Liver (tissue), 9 donors: ENCODE measurements around the gene ANKS1A. TPM values are rescaled to one million over a fixed set of nuclear protein-coding genes. Genes with fewer than 3 reads are reported as not detected.

ENCODE experiments used
- DNase-seq: peaks from one replicate; pipeline ENCODE4 v3.0.0-alpha.2; 2017; ENCODE audit warnings: low spot score
- H3K27ac ChIP-seq, 2 donors: one replicate each; pipeline ENCODE4 v1.7.0; 2013; ENCODE audit warnings: inconsistent platforms in 2 of 2, low read length in 2 of 2, control low read depth in 1 of 2, low read depth in 1 of 2, mild to moderate bottlenecking in 1 of 2
- H3K27me3 ChIP-seq, 4 donors: one replicate each; pipeline versions ENCODE4 v1.6.1 to v1.7.0; 2013; ENCODE audit warnings: low read length in 3 of 4, inconsistent platforms in 1 of 4, mild to moderate bottlenecking in 1 of 4, moderate library complexity in 1 of 4; ENCODE audit not compliant: control insufficient read depth in 4 of 4, insufficient read depth in 4 of 4
- H3K36me3 ChIP-seq, 4 donors: one replicate each; pipeline versions ENCODE4 v1.6.1 to v1.7.0; 2013; ENCODE audit warnings: low read length in 3 of 4, mild to moderate bottlenecking in 3 of 4, low read depth in 1 of 4, moderate library complexity in 1 of 4; ENCODE audit not compliant: control insufficient read depth in 4 of 4, insufficient read depth in 3 of 4
- H3K4me1 ChIP-seq, 4 donors: one replicate each; pipeline versions ENCODE4 v1.6.1 to v1.7.0; 2013; ENCODE audit warnings: low read length in 3 of 4, mild to moderate bottlenecking in 3 of 4, moderate library complexity in 1 of 4; ENCODE audit not compliant: control insufficient read depth in 4 of 4, insufficient read depth in 4 of 4
- H3K4me3 ChIP-seq, 3 donors: one replicate each; pipeline versions ENCODE4 v1.6.1 to v1.7.0; 2013; ENCODE audit warnings: low read length in 3 of 3, control low read depth in 1 of 3, low read depth in 1 of 3, mild to moderate bottlenecking in 1 of 3
- H3K9ac ChIP-seq, 2 donors: one replicate each; pipeline ENCODE4 v1.7.0; 2013; ENCODE audit warnings: low read length in 2 of 2, mild to moderate bottlenecking in 2 of 2, moderate library complexity in 2 of 2, control low read depth in 1 of 2, low read depth in 1 of 2
- H3K9me3 ChIP-seq, 4 donors: one replicate each; pipeline versions ENCODE4 v1.6.1 to v1.7.0; 2013; ENCODE audit warnings: low read length in 3 of 4; ENCODE audit not compliant: control insufficient read depth in 4 of 4
- EGR1 ChIP-seq, 2 donors: IDR thresholded peaks; 2 replicates each; pipeline ENCODE4 v1.6.1; 2016 to 2018; ENCODE audit warnings: antibody characterized with exemption in 2 of 2, low read depth in 2 of 2
- FOXA1 ChIP-seq: IDR thresholded peaks from 2 replicates; pipeline ENCODE4 v1.6.1; 2016; ENCODE audit warnings: antibody characterized with exemption
- HNF4A ChIP-seq, 2 donors: conservative IDR thresholded peaks; 2 replicates each; pipeline ENCODE4 v1.6.1; 2016; ENCODE audit warnings: antibody characterized with exemption in 2 of 2, mild to moderate bottlenecking in 2 of 2
- JUND ChIP-seq, 2 donors: IDR thresholded peaks; 2 replicates each; pipeline ENCODE4 v1.6.1; 2016; ENCODE audit warnings: antibody characterized with exemption in 2 of 2
- MAX ChIP-seq: IDR thresholded peaks from 2 replicates; pipeline ENCODE4 v1.6.1; 2016; ENCODE audit warnings: antibody characterized with exemption
- NR2F2 ChIP-seq: IDR thresholded peaks from 2 replicates; pipeline ENCODE4 v1.6.1; 2016; ENCODE audit warnings: antibody characterized with exemption
- RAD21 ChIP-seq, 2 donors: IDR thresholded peaks; 2 replicates each; pipeline ENCODE4 v1.6.1; 2016; ENCODE audit warnings: antibody characterized with exemption in 2 of 2, mild to moderate bottlenecking in 2 of 2
- RXRA ChIP-seq, 2 donors: IDR thresholded peaks; 2 replicates each; pipeline ENCODE4 v1.6.1; 2017 to 2018; ENCODE audit warnings: antibody characterized with exemption in 2 of 2, mild to moderate bottlenecking in 1 of 2
- SP1 ChIP-seq: IDR thresholded peaks from 2 replicates; pipeline ENCODE4 v1.6.1; 2018; ENCODE audit warnings: antibody characterized with exemption, mild to moderate bottlenecking
- TAF1 ChIP-seq: conservative IDR thresholded peaks from 2 replicates; pipeline ENCODE4 v1.6.1; 2016; ENCODE audit warnings: antibody characterized with exemption, mild to moderate bottlenecking
- YY1 ChIP-seq: IDR thresholded peaks from 2 replicates; pipeline ENCODE4 v1.6.1; 2016; ENCODE audit warnings: antibody characterized with exemption, mild to moderate bottlenecking
- WGBS: extraction: QIAGEN DNeasy Blood & Tissue Kit; methylation state at CpG from one replicate; pipeline ENCODE4 v1.1.7; 2013; 5-methylcytosine and 5-hydroxymethylcytosine counted together
- polyA plus RNA-seq, 2 donors: library from polyadenylated mRNA; stranded (reverse) in 1 of 2; unstranded in 1 of 2; fragments of 200-250 nt in 1 of 2; fragments of >200 nt in 1 of 2; fragmentation: Nextera tagmentation in 1 of 2; extraction: Ambion mirVana in 1 of 2; gene quantifications; one replicate each; pipeline versions ENCODE4 v1.2.1 to v1.2.3, GENCODE V29; 2013 to 2015
- total RNA-seq, 2 donors: library from RNA; depleted of rRNA; stranded (reverse); fragments of >200 nt; gene quantifications; one replicate each; pipeline ENCODE4 v1.2.3, GENCODE V29; 2014
- TF ChIP-seq, protein P1 (sequence below): fragments of 150-350 bp; IDR thresholded peaks from 2 replicates; pipeline ENCODE4 v1.5.1; 2017; ENCODE audit warnings: improper control_type of control experiment, low read depth, low read length; ENCODE audit not compliant: missing input control
- TF ChIP-seq, protein P2 (sequence below): IDR thresholded peaks from 2 replicates; pipeline ENCODE4 v1.6.1; 2016; ENCODE audit warnings: antibody characterized with exemption, mild to moderate bottlenecking
- TF ChIP-seq, protein P3 (sequence below): IDR thresholded peaks from 2 replicates; pipeline ENCODE4 v1.6.1; 2016; ENCODE audit warnings: antibody characterized with exemption
- TF ChIP-seq, protein P4 (sequence below): IDR thresholded peaks from 2 replicates; pipeline ENCODE4 v1.6.1; 2016; ENCODE audit warnings: antibody characterized with exemption
- donor health status: healthy.
- donor health status: healthy.
- donor health status: healthy.
- donor health status: healthy.
- donor health status: healthy.

ANKS1A gene
- total and polyA plus RNA-seq, 4 donors, result 4.3 to 18.7 (median 6.7) TPM

DNA sequence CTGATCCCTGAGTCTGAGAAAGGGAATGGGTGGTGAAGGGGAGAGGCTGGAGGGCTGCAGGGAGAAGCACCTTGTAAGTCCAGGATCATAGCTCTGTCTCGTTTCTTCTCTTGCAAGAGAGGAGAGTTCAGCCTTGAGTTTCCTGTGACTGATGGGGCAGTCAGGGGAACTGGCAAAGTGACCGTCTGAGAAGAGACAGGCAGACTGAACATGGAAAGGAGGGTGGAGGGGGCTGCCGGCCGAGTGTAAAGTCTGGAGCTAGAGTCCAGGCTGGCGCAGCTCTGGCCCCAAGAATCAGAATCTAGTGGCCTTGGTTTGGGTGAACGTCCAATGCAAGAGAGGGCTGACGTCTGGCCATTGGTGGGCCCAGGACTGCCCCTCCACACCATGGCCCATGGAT is 179.6 kb downstream of the ANKS1A start:
- Histone ChIP-seq H3K27ac (no peak overlapping the region), H3K9me3 (no peaks in the 10 kb centered on the region), H3K36me3 (peaks cover 0 to 44% (median 11%) of the 10 kb centered on the region in 4 donors), H3K27me3 (no peaks in the 10 kb centered on the region), H3K4me3 (no peak overlapping the region), H3K4me1 (no peaks in the 10 kb centered on the region), H3K9ac (no peak overlapping the region)
- TF ChIP-seq RAD21 (IDR thresholded peaks at IDR 0.05) (no peak), SP1 (no peak)
- TF ChIP-seq, protein P1, sequence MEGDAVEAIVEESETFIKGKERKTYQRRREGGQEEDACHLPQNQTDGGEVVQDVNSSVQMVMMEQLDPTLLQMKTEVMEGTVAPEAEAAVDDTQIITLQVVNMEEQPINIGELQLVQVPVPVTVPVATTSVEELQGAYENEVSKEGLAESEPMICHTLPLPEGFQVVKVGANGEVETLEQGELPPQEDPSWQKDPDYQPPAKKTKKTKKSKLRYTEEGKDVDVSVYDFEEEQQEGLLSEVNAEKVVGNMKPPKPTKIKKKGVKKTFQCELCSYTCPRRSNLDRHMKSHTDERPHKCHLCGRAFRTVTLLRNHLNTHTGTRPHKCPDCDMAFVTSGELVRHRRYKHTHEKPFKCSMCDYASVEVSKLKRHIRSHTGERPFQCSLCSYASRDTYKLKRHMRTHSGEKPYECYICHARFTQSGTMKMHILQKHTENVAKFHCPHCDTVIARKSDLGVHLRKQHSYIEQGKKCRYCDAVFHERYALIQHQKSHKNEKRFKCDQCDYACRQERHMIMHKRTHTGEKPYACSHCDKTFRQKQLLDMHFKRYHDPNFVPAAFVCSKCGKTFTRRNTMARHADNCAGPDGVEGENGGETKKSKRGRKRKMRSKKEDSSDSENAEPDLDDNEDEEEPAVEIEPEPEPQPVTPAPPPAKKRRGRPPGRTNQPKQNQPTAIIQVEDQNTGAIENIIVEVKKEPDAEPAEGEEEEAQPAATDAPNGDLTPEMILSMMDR, result no peak
- 88% methylated on average over 7 of the region's 7 CpGs for WGBS
- DNase-seq, result no peak

GRCh38 chr6:35069262-35069661 is 180.2 kb downstream of the ANKS1A start:
- Histone ChIP-seq H3K9me3 (no peaks in the 10 kb centered on the region), H3K36me3 (peaks cover 0 to 41% (median 11%) of the 10 kb centered on the region in 4 donors), H3K4me1 (no peaks in the 10 kb centered on the region), H3K9ac (no peak overlapping the region), H3K4me3 (no peak overlapping the region), H3K27ac (no peak overlapping the region), H3K27me3 (no peaks in the 10 kb centered on the region)
- WGBS, result 96% methylated on average over 2 of the region's 2 CpGs
- TF ChIP-seq, protein P2, sequence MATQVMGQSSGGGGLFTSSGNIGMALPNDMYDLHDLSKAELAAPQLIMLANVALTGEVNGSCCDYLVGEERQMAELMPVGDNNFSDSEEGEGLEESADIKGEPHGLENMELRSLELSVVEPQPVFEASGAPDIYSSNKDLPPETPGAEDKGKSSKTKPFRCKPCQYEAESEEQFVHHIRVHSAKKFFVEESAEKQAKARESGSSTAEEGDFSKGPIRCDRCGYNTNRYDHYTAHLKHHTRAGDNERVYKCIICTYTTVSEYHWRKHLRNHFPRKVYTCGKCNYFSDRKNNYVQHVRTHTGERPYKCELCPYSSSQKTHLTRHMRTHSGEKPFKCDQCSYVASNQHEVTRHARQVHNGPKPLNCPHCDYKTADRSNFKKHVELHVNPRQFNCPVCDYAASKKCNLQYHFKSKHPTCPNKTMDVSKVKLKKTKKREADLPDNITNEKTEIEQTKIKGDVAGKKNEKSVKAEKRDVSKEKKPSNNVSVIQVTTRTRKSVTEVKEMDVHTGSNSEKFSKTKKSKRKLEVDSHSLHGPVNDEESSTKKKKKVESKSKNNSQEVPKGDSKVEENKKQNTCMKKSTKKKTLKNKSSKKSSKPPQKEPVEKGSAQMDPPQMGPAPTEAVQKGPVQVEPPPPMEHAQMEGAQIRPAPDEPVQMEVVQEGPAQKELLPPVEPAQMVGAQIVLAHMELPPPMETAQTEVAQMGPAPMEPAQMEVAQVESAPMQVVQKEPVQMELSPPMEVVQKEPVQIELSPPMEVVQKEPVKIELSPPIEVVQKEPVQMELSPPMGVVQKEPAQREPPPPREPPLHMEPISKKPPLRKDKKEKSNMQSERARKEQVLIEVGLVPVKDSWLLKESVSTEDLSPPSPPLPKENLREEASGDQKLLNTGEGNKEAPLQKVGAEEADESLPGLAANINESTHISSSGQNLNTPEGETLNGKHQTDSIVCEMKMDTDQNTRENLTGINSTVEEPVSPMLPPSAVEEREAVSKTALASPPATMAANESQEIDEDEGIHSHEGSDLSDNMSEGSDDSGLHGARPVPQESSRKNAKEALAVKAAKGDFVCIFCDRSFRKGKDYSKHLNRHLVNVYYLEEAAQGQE, result no peak
- TF ChIP-seq, protein P3, sequence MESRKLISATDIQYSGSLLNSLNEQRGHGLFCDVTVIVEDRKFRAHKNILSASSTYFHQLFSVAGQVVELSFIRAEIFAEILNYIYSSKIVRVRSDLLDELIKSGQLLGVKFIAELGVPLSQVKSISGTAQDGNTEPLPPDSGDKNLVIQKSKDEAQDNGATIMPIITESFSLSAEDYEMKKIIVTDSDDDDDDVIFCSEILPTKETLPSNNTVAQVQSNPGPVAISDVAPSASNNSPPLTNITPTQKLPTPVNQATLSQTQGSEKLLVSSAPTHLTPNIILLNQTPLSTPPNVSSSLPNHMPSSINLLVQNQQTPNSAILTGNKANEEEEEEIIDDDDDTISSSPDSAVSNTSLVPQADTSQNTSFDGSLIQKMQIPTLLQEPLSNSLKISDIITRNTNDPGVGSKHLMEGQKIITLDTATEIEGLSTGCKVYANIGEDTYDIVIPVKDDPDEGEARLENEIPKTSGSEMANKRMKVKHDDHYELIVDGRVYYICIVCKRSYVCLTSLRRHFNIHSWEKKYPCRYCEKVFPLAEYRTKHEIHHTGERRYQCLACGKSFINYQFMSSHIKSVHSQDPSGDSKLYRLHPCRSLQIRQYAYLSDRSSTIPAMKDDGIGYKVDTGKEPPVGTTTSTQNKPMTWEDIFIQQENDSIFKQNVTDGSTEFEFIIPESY, result no peak
- TF ChIP-seq FOXA1 (no peak), RAD21 (IDR thresholded peaks at IDR 0.05) (no peak), NR2F2 (no peak), MAX (no peak), SP1 (no peak), RXRA (IDR thresholded peaks at IDR 0.05) (no peak), HNF4A (conservative IDR thresholded peaks at IDR 0.05) (no peak), YY1 (no peak), JUND (IDR thresholded peaks at IDR 0.05) (no peak), TAF1 (no peak), EGR1 (IDR thresholded peaks at IDR 0.05; ENCODE audit: low read depth in 2 of 2) (no peak)
- TF ChIP-seq, protein P1, result no peak
- TF ChIP-seq, protein P4, sequence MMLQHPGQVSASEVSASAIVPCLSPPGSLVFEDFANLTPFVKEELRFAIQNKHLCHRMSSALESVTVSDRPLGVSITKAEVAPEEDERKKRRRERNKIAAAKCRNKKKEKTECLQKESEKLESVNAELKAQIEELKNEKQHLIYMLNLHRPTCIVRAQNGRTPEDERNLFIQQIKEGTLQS, result no peak
- DNase-seq, result no peak
